ENCODE measurements around the gene SYN1. TPM values are rescaled to one million over a fixed set of nuclear protein-coding genes. Genes with fewer than 3 reads are reported as not detected.

The SYN1 gene
- total RNA-seq, 4 donors from 2014 or later = 0.31 TPM; not detected in 3

DNA sequence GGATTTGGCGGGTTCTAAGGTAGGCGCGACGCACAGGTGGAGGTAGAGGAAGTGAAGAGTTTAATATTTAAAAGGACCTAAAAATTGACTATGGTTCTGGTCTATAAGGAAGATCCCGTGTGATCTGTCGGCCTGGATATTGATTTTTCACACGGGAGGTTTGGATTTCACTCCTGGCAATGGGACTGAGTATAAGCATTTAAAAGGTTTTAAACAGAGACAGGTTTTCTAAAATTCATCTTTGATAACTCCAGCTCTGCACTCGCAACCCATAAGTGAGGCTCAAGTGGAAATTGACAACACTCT is 39.7 kb upstream of the SYN1 start:
- peak overlapping the region; percentile 51 to 76 (median 64) for H3K4me3 ChIP-seq
- H3K9me3 ChIP-seq = no peaks in the 10 kb centered on the region
- intact Hi-C loops (cut with DNase I) = no loop called here
- no peak for DNase-seq
- peaks cover 0 to 30% (median 4%) of the 10 kb centered on the region in 3 donors for H3K36me3 ChIP-seq
- 10 to 47% methylated on average over 7 to 8 of the region's 8 CpGs for WGBS, 2 donors
- peak overlapping the region; percentile 92 to 99 (median 96) for H3K27ac ChIP-seq
- H3K27me3 ChIP-seq = no peaks in the 10 kb centered on the region
- H3K4me1 ChIP-seq = peaks cover 0 to 13% (median 0%) of the 10 kb centered on the region in 3 donors
- TF ChIP-seq, protein P1, sequence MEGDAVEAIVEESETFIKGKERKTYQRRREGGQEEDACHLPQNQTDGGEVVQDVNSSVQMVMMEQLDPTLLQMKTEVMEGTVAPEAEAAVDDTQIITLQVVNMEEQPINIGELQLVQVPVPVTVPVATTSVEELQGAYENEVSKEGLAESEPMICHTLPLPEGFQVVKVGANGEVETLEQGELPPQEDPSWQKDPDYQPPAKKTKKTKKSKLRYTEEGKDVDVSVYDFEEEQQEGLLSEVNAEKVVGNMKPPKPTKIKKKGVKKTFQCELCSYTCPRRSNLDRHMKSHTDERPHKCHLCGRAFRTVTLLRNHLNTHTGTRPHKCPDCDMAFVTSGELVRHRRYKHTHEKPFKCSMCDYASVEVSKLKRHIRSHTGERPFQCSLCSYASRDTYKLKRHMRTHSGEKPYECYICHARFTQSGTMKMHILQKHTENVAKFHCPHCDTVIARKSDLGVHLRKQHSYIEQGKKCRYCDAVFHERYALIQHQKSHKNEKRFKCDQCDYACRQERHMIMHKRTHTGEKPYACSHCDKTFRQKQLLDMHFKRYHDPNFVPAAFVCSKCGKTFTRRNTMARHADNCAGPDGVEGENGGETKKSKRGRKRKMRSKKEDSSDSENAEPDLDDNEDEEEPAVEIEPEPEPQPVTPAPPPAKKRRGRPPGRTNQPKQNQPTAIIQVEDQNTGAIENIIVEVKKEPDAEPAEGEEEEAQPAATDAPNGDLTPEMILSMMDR (IDR thresholded peaks at IDR 0.05) = no peak
- TF ChIP-seq POLR2A (IDR thresholded peaks at IDR 0.05) = no peak

DNA sequence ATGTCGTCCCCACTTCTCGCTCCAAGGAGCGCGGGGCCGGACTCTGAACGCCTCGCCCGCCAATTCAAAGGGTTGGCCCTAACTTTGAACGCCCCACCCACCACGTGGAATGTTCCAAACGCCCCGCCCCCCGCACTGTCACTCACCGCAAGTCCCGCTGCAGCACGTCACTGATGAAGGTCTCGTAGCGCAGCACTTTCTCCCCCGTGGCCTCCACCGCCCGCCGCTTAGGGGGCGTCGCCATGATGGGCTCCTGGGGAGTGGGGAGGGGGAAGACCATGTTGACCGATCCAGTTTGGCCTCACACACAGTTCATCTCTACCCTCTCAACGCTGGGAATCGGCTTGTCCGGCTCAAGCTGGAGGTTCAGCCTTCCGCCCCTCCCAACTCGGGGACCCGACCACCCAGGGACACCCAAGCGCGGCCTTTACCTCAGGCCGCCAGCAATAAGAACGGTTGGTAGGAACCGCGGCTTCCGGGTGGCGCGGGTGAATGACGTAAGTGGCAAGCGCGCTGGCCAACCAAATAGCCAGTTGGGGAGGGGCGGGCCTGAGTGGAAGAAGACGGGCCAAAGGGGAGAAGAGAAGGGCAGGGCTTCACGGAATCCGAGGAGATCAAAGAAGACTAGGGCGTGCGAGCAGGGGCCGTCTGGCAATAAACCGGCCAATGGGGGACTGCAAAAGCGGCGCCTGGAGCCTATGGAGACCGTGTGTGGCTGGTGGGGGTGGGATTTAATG is 39.2 kb upstream of the SYN1 start, which contains the start of gene UXT:
Gene UXT, minus strand, starts transcription at position 497 of the 737 bp plus-strand sequence. Its CDS starts 253 bp downstream, at position 244.
- Histone ChIP-seq H3K4me3 (peak within 1 kb of the TSS; percentile 51 to 76 (median 64)), H3K36me3 (peaks cover 0 to 36% (median 4%) of the 10 kb centered on the region in 3 donors), H3K9me3 (no peaks in the 10 kb centered on the region), H3K27me3 (no peaks in the 10 kb centered on the region), H3K4me1 (peaks cover 0 to 13% (median 0%) of the 10 kb centered on the region in 3 donors), H3K27ac (peak within 1 kb of the TSS; percentile 92 to 99 (median 96))
- WGBS, 2 donors = 0 to 32% methylated on average over 10 to 41 of the region's 54 CpGs
- intact Hi-C loops (cut with DNase I) = no loop called here
- peak; percentile 77 for DNase-seq
- TF ChIP-seq, protein P1 (IDR thresholded peaks at IDR 0.05) = peak in 1 of 6 experiments; percentile 7
- TF ChIP-seq POLR2A (IDR thresholded peaks at IDR 0.05) = peak in 2 of 4 donors; percentile 75 to 80

DNA sequence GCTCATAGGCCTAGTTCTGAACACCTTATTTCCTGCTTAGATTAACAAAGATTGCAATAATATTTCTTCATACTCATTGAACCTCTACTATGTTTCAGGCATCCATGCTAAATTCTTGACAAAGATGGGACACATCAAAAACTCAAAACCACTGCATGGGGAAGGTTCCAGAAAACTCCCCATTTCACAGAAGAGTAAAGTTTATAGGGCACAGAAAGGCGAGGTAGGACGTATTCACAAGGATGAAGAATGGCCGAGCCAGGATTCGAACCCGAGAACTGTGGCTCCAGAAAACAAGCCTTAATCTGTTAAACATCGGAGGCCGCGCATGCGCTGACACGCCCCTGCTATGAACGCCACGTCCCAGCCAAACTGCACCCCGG is 38.6 kb upstream of the SYN1 start:
- Histone ChIP-seq H3K4me1 (peaks cover 0 to 13% (median 0%) of the 10 kb centered on the region in 3 donors), H3K27me3 (no peaks in the 10 kb centered on the region), H3K4me3 (peak overlapping the region; percentile 51 to 76 (median 64)), H3K9me3 (no peaks in the 10 kb centered on the region), H3K36me3 (peaks cover 0 to 39% (median 4%) of the 10 kb centered on the region in 3 donors), H3K27ac (peak overlapping the region; percentile 92 to 99 (median 96))
- 31% methylated on average over 12 of the region's 13 CpGs; no CpG with 5 or more reads in 1 of the 2 donors for WGBS, 2 donors
- DNase-seq = no peak
- TF ChIP-seq POLR2A (IDR thresholded peaks at IDR 0.05) = no peak
- TF ChIP-seq, protein P1 (IDR thresholded peaks at IDR 0.05) = no peak
- intact Hi-C loops (cut with DNase I) = no loop called here

DNA sequence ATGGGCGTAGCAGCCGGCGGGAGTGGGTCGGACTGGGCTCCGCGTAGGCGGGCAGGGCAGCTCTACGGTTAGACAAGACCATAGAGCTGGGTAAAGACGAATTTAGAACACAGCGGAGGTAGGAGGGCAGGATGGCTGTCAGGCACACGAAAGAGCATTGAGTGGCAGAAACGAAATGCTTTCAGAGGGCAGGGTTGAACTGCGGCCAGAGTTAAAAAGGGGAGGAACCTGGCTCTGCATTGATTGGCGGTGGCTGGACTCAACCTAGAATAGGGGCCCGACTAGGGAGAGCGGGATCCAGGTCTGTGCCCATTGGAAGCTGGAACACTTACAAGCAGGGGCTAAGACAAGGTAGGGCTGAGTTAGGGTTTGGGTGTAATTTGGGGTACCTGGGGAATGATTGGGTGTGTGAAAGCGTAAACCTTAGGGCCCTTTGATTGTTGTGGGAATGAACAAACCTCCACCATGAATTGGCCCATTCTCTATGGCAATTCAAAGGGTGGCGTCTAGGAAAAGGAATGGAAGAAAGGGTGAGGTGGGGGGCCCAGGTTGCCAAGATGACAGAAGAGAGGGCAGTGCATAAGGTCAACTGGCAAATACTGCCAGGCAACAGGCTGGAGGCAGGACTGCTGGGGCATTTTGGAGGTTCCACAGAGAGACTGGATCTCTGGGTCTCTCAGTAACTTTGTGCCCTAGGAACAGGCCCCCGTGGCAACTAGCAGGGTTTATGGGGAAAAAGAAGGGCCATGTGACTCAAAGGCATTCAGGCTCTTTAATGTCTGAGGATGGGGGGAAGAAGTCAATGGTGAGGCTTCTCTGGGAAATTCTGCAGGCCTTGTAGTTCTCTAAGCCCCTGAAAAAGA is 31.6 kb upstream of the SYN1 start:
- H3K9me3 ChIP-seq = no peaks in the 10 kb centered on the region
- H3K27ac ChIP-seq = peak overlapping the region; percentile 77 to 93 (median 90)
- H3K27me3 ChIP-seq = no peaks in the 10 kb centered on the region
- WGBS, 2 donors = 17 to 40% methylated on average over 8 to 14 of the region's 19 CpGs
- H3K4me1 ChIP-seq = peaks cover 0 to 26% (median 12%) of the 10 kb centered on the region in 3 donors
- peak overlapping the region; percentile 70 to 81 (median 76) for H3K4me3 ChIP-seq
- DNase-seq = no peak
- H3K36me3 ChIP-seq = peaks cover 0 to 26% (median 4%) of the 10 kb centered on the region in 3 donors
- intact Hi-C loops (cut with DNase I) = no loop called here
- TF ChIP-seq, protein P1 (IDR thresholded peaks at IDR 0.05) = no peak
- TF ChIP-seq POLR2A (IDR thresholded peaks at IDR 0.05) = no peak
